Neural progenitor cell (in vitro differentiated cells): Measurements from ENCODE around the gene CBR3. TPM values are rescaled to one million over a fixed set of nuclear protein-coding genes. Genes with fewer than 3 reads are reported as not detected.
"Not testable (repeated sequence)": the region's sequence is repeated elsewhere in the genome, so short reads cannot be mapped to it uniquely, and the experiment has no call there.

Experiments used
- DNase-seq: peaks from one replicate; pipeline ENCODE4 v3.0.0-alpha.2; 2016; ENCODE audit warnings: low spot score
- H2AFZ ChIP-seq: fragments of 200-600 bp; sonication (generic); replicated peaks from 2 replicates; pipeline ENCODE4 v1.6.1; 2016; ENCODE audit warnings: antibody characterized with exemption
- H3F3A ChIP-seq: fragments of 200-600 bp; sonication (generic); 2 replicates; pipeline ENCODE4 v1.6.1; 2016; ENCODE audit warnings: antibody characterized with exemption, low read depth
- H3K27ac ChIP-seq: fragments of 200-600 bp; sonication (generic); 2 replicates; pipeline ENCODE4 v1.5.1; 2016; ENCODE audit warnings: mild to moderate bottlenecking
- H3K27me3 ChIP-seq: fragments of 200-600 bp; sonication (generic); 2 replicates; pipeline ENCODE4 v1.6.1; 2016; ENCODE audit warnings: mild to moderate bottlenecking, moderate library complexity
- H3K36me3 ChIP-seq: fragments of 200-600 bp; sonication (generic); 2 replicates; pipeline ENCODE4 v1.5.1; 2016
- H3K4me1 ChIP-seq: fragments of 200-600 bp; sonication (generic); 2 replicates; pipeline ENCODE4 v1.6.1; 2016; ENCODE audit warnings: mixed run types
- H3K4me2 ChIP-seq: fragments of 200-600 bp; sonication (generic); 2 replicates; pipeline ENCODE4 v1.6.1; 2016
- H3K4me3 ChIP-seq: fragments of 200-600 bp; sonication (generic); 2 replicates; pipeline ENCODE4 v1.5.1; 2016
- H3K79me2 ChIP-seq: fragments of 200-600 bp; sonication (generic); 2 replicates; pipeline ENCODE4 v1.6.1; 2016; ENCODE audit warnings: low read depth
- H3K9ac ChIP-seq: fragments of 200-600 bp; sonication (generic); 2 replicates; pipeline ENCODE4 v1.6.1; 2016
- H3K9me3 ChIP-seq: fragments of 200-600 bp; sonication (generic); 2 replicates; pipeline ENCODE4 v1.5.1; 2016; ENCODE audit warnings: low read depth
- H4K20me1 ChIP-seq: fragments of 200-600 bp; sonication (generic); 2 replicates; pipeline ENCODE4 v1.6.1; 2016; ENCODE audit warnings: low read depth
- H3K27ac Mint-ChIP-seq: 3 replicates; pipeline ENCODE4 v1.8.0; 2021; ENCODE audit warnings: mixed read lengths
- H3K27me3 Mint-ChIP-seq: 2 replicates; pipeline ENCODE4 v1.8.0; 2022; ENCODE audit warnings: low read depth, mild to moderate bottlenecking, inconsistent platforms, moderate library complexity, mixed read lengths; ENCODE audit not compliant: insufficient read depth
- H3K36me3 Mint-ChIP-seq: 3 replicates; pipeline ENCODE4 v1.8.0; 2021; ENCODE audit warnings: mixed read lengths
- H3K4me1 Mint-ChIP-seq: 3 replicates; pipeline ENCODE4 v1.8.0; 2021; ENCODE audit warnings: mixed read lengths
- H3K4me3 Mint-ChIP-seq: 3 replicates; pipeline ENCODE4 v1.8.0; 2021; ENCODE audit warnings: mild to moderate bottlenecking, moderate library complexity, mixed read lengths
- H3K9me3 Mint-ChIP-seq: 3 replicates; pipeline ENCODE4 v1.8.0; 2020; ENCODE audit warnings: mixed read lengths
- CTCF ChIP-seq: fragments of 200-600 bp; sonication (generic); IDR thresholded peaks from 2 replicates; pipeline ENCODE4 v1.5.1; 2017; ENCODE audit warnings: antibody characterized with exemption, mild to moderate bottlenecking
- EZH2 ChIP-seq: fragments of 200-600 bp; sonication (generic); IDR thresholded peaks from 2 replicates; pipeline ENCODE4 v1.6.1; 2017; ENCODE audit warnings: antibody characterized with exemption, mild to moderate bottlenecking, moderate library complexity
- EZH2phosphoT487 ChIP-seq: fragments of 200-600 bp; sonication (generic); IDR thresholded peaks from 2 replicates; pipeline ENCODE4 v1.6.1; 2017; ENCODE audit warnings: antibody characterized with exemption
- total RNA-seq: library from RNA; depleted of rRNA; stranded (reverse); fragments of >200 nt; gene quantifications from 2 replicates; pipeline ENCODE4 v1.2.3, GENCODE V29; 2015; ENCODE audit warnings: low replicate concordance

Gene CBR3
- total RNA-seq, 1 donor from 2014 or later, result not detected

DNA sequence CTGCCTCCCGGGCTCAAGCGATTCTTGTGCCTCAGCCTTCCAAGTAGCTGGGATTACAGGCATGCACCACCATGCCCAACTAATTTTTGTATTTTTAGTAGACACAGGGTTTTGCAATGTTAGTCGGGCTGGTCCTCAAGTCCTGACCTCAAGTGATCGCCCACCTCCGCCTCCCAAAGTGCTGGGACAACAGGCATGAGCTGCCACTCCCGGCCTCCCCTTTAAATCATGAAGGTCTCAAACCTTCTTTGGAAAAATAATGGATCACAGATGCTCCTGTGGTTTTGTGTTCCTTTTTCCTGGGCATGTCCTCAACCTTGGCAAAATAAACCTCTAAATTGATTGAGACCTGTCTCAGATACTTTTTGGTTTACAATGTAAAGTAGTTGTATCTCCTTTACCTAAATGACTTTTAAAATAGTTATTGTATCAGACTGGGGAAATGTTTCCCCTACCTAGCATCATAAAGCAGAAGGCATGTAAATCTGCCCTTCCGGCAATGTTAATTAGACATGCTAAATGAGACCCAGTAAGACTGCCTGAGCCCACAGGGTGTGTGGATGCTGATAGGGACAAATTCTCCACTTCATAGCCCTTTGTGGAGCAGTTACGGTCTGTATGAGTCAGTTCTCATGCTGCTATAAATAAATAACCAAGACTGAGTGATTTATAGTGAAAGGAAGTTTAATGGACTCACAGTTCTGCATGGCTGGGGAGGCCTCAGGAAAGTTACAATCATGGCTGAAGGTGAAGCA is 37.3 kb upstream of the CBR3 start:
- no peaks in the 10 kb centered on the region for H3K9me3 ChIP-seq
- TF ChIP-seq CTCF (no peak), EZH2 (no peak), EZH2phosphoT487 (no peak)
- H3K27ac Mint-ChIP-seq, result no peak overlapping the region
- H3K36me3 Mint-ChIP-seq, result no peaks in the 10 kb centered on the region
- no peak overlapping the region for H3K4me2 ChIP-seq
- H3K36me3 ChIP-seq, result no peaks in the 10 kb centered on the region
- no peak for DNase-seq
- peak overlapping the region; percentile 51 for H2AFZ ChIP-seq
- H3K4me1 ChIP-seq, result peaks cover 20% of the 10 kb centered on the region
- H3K4me3 Mint-ChIP-seq, result no peak overlapping the region
- H3K4me3 ChIP-seq, result no peak overlapping the region
- no peaks in the 10 kb centered on the region for H3K27me3 ChIP-seq
- H3K4me1 Mint-ChIP-seq, result peaks cover 17% of the 10 kb centered on the region
- H3F3A ChIP-seq, result peaks cover 17% of the 10 kb centered on the region
- no peaks in the 10 kb centered on the region for H4K20me1 ChIP-seq
- H3K9me3 Mint-ChIP-seq, result peaks cover 16% of the 10 kb centered on the region
- peak overlapping the region; percentile 77 for H3K27ac ChIP-seq
- no peaks in the 10 kb centered on the region for H3K79me2 ChIP-seq
- no peak overlapping the region for H3K9ac ChIP-seq
- peaks cover 9% of the 10 kb centered on the region for H3K27me3 Mint-ChIP-seq

DNA sequence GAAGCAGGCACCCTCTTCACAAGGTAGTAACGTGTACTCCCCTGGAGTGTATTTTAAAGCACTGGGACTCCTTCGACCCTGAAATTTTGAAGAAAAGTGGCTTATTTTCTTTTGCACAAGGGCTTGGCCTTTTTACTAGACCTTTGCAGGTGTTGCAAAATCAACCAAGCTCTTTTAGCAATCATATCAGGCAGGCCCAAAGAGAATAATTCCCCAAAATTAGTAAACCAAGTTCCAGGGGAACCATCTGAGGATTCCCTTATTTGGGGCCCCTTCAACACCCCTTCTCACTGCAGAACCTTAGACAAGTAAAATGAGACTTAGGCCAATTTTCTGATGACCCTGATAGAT is 36.7 kb upstream of the CBR3 start:
- H3K9me3 Mint-ChIP-seq, result peaks cover 10% of the 10 kb centered on the region
- Histone ChIP-seq H3K79me2 (no peaks in the 10 kb centered on the region), H3K9ac (no peak overlapping the region), H3F3A (peaks cover 17% of the 10 kb centered on the region), H3K4me1 (peaks cover 20% of the 10 kb centered on the region), H2AFZ (no peak overlapping the region), H3K9me3 (no peaks in the 10 kb centered on the region), H3K4me3 (no peak overlapping the region), H3K4me2 (no peak overlapping the region), H3K36me3 (no peaks in the 10 kb centered on the region), H3K27ac (no peak overlapping the region), H4K20me1 (no peaks in the 10 kb centered on the region), H3K27me3 (no peaks in the 10 kb centered on the region)
- DNase-seq, result no peak
- peaks cover 17% of the 10 kb centered on the region for H3K4me1 Mint-ChIP-seq
- H3K4me3 Mint-ChIP-seq, result no peak overlapping the region
- no peak for TF ChIP-seq EZH2phosphoT487
- TF ChIP-seq EZH2, result no peak
- no peak for TF ChIP-seq CTCF
- no peak overlapping the region for H3K27ac Mint-ChIP-seq
- H3K27me3 Mint-ChIP-seq, result peaks cover 9% of the 10 kb centered on the region
- no peaks in the 10 kb centered on the region for H3K36me3 Mint-ChIP-seq

- no peak overlapping the region for H3K9ac ChIP-seq
- no peak overlapping the region for H3K27ac ChIP-seq
- H3K4me1 ChIP-seq, result peaks cover 20% of the 10 kb centered on the region
- peaks cover 5% of the 10 kb centered on the region for H3K27me3 Mint-ChIP-seq
- H3K27ac Mint-ChIP-seq, result no peak overlapping the region
- TF ChIP-seq EZH2phosphoT487, result no peak
- TF ChIP-seq CTCF, result no peak
- no peak for TF ChIP-seq EZH2
- peaks cover 17% of the 10 kb centered on the region for H3K4me1 Mint-ChIP-seq
- no peaks in the 10 kb centered on the region for H3K79me2 ChIP-seq
- H3K4me2 ChIP-seq, result no peak overlapping the region
- H2AFZ ChIP-seq, result peak overlapping the region; percentile 22
- H3K4me3 Mint-ChIP-seq, result no peak overlapping the region
- H4K20me1 ChIP-seq, result no peaks in the 10 kb centered on the region
- no peak for DNase-seq
- peaks cover 5% of the 10 kb centered on the region for H3K9me3 Mint-ChIP-seq
- H3K4me3 ChIP-seq, result no peak overlapping the region
- H3K36me3 Mint-ChIP-seq, result no peaks in the 10 kb centered on the region
- H3K27me3 ChIP-seq, result no peaks in the 10 kb centered on the region
- peaks cover 17% of the 10 kb centered on the region for H3F3A ChIP-seq
- no peaks in the 10 kb centered on the region for H3K9me3 ChIP-seq
- no peaks in the 10 kb centered on the region for H3K36me3 ChIP-seq
Observed at GRCh38 chr21:36099000-36099399, 35.9 kb upstream of the CBR3 start.

GRCh38 chr21:36099695-36100211 is 35.1 kb upstream of the CBR3 start:
- not testable (repeated sequence) for H3K9me3 Mint-ChIP-seq, H3K4me3 ChIP-seq, H3K36me3 ChIP-seq, H3K36me3 Mint-ChIP-seq, H3K4me3 Mint-ChIP-seq, H3K27ac ChIP-seq, H3K9me3 ChIP-seq, H2AFZ ChIP-seq, H3K27ac Mint-ChIP-seq, H3K79me2 ChIP-seq, H4K20me1 ChIP-seq, H3K4me2 ChIP-seq, H3K9ac ChIP-seq, H3K27me3 ChIP-seq, H3K27me3 Mint-ChIP-seq, DNase-seq
- H3K4me1 Mint-ChIP-seq, result peaks cover 17% of the 10 kb centered on the region
- Histone ChIP-seq H3K4me1 (peaks cover 20% of the 10 kb centered on the region), H3F3A (peaks cover 22% of the 10 kb centered on the region)
